HepG2 (cell line): ENCODE measurements around the gene MROH2A. TPM values are rescaled to one million over a fixed set of nuclear protein-coding genes. Genes with fewer than 3 reads are reported as not detected.

Experiments used
- ATAC-seq: fragments of 200-7000 bp; cut with Tn5 transposase; 3 replicates; pipeline ENCODE4 v1.9.1; 2020; ENCODE audit warnings: mild to moderate bottlenecking, moderate library complexity
- BruUV-seq: library from RNA; stranded (reverse); fragments of 400-500 nt; replicated peaks from 2 replicates; lab custom pipeline; 2021; lab: Mats Ljungman, UMichigan
- CTCF ChIA-PET: fragments of 300-600 bp; formaldehyde crosslinking; extraction: SDS; loops from one replicate; lab custom pipeline; 2021; ENCODE audit warnings: low total read pairs, inconsistent platforms, low intra/inter-chr PET ratio; lab: Yijun Ruan, JAX
- POLR2A ChIA-PET: fragments of 350-600 bp; sonication (Branson Sonifier 250); formaldehyde crosslinking; loops from one replicate; lab custom pipeline; 2020; ENCODE audit warnings: antibody characterized with exemption, inconsistent platforms; lab: Yijun Ruan, JAX
- DNase-seq: peaks from one replicate; pipeline ENCODE4 v3.0.0-alpha.2; 2015; ENCODE audit warnings: low spot score
- FAIRE-seq: peaks from 3 replicates; lab custom pipeline; 2011; peaks lifted over from hg19 to GRCh38; lab: Jason Lieb, UNC
- H2AFZ ChIP-seq: one replicate; pipeline ENCODE4 v1.6.1; 2011; ENCODE audit warnings: low read length, inconsistent platforms
- H3K27ac ChIP-seq: fragments of 300-600 bp; 3 replicates; pipeline ENCODE4 v1.8.0; 2011; ENCODE audit warnings: mixed run types, mild to moderate bottlenecking, mixed read lengths, low read length, inconsistent platforms; ENCODE audit not compliant: insufficient read depth; ENCODE audit errors: extremely low read length
- H3K27me3 ChIP-seq, 2 experiments: fragments of 200-600 bp in 1 of 2; 2 replicates in 1 of 2; 3 replicates in 1 of 2; pipeline versions ENCODE4 v1.6.0 to v1.8.0; 2011; ENCODE audit warnings: low read length in 2 of 2, mild to moderate bottlenecking in 2 of 2, moderate library complexity in 2 of 2, inconsistent platforms in 1 of 2; ENCODE audit not compliant: insufficient read depth in 2 of 2, control insufficient read depth in 1 of 2
- H3K36me3 ChIP-seq, 2 experiments: fragments of 200-600 bp in 1 of 2; replicated peaks in 1 of 2; 2 replicates in 1 of 2; 3 replicates in 1 of 2; pipeline versions ENCODE4 v1.5.1 to v1.8.0; 2011; ENCODE audit warnings: low read length in 2 of 2, inconsistent platforms in 1 of 2; ENCODE audit not compliant: insufficient read depth in 2 of 2, control insufficient read depth in 1 of 2
- H3K4me1 ChIP-seq: 2 replicates; pipeline ENCODE4 v1.5.1; 2012; ENCODE audit warnings: low read length, inconsistent platforms; ENCODE audit not compliant: insufficient read depth
- H3K4me2 ChIP-seq: 2 replicates; pipeline ENCODE4 v1.6.0; 2011; ENCODE audit warnings: low read depth, low read length, inconsistent platforms
- H3K4me3 ChIP-seq, 3 experiments: fragments of 200-600 bp in 1 of 3; sonication (generic), shearing (Covaris generic) in 1 of 3; replicated peaks in 1 of 3; 2 replicates each; pipeline ENCODE4 v1.5.1; 2011 to 2016; ENCODE audit warnings: low read length in 3 of 3, inconsistent platforms in 2 of 3, low read depth in 2 of 3, mild to moderate bottlenecking in 2 of 3, control low read depth in 1 of 3, mixed read lengths in 1 of 3; ENCODE audit not compliant: insufficient read depth in 1 of 3
- H3K79me2 ChIP-seq: one replicate; pipeline ENCODE4 v1.6.1; 2011; ENCODE audit warnings: low read length, inconsistent platforms; ENCODE audit not compliant: insufficient read depth
- H3K9ac ChIP-seq: 2 replicates; pipeline ENCODE4 v1.6.0; 2011; ENCODE audit warnings: mild to moderate bottlenecking, low read depth, low read length, inconsistent platforms; ENCODE audit not compliant: insufficient read depth
- H3K9me3 ChIP-seq: 2 replicates; pipeline ENCODE4 v1.5.1; 2012; ENCODE audit warnings: mild to moderate bottlenecking, low read length
- H4K20me1 ChIP-seq: 2 replicates; pipeline ENCODE4 v1.6.0; 2011; ENCODE audit warnings: inconsistent platforms, mild to moderate bottlenecking, low read length, moderate library complexity; ENCODE audit not compliant: insufficient read depth
- DNMT3B ChIP-seq: conservative IDR thresholded peaks from 2 replicates; pipeline ENCODE4 v1.6.1; 2016; ENCODE audit warnings: missing biosample characterization, control low read depth
- SNAPC2 ChIP-seq: sonication (generic); formaldehyde crosslinking; IDR thresholded peaks from 2 replicates; pipeline ENCODE4 v1.8.1; 2022; ENCODE audit warnings: mild to moderate bottlenecking, missing genetic modification reagents
- ZFAT ChIP-seq: sonication (generic); formaldehyde crosslinking; conservative IDR thresholded peaks from 2 replicates; pipeline ENCODE4 v1.8.1; 2023; ENCODE audit warnings: missing genetic modification reagents, inconsistent platforms
- ZFYVE20 ChIP-seq: sonication (generic); formaldehyde crosslinking; IDR thresholded peaks from 2 replicates; pipeline ENCODE4 v1.8.0; 2023; ENCODE audit warnings: low read depth, mild to moderate bottlenecking, moderate library complexity, missing genetic modification reagents, borderline replicate concordance
- ZNF205 ChIP-seq: IDR thresholded peaks from 2 replicates; pipeline ENCODE4 v1.6.1; 2018; ENCODE audit warnings: missing biosample characterization, missing genetic modification reagents
- ZNF44 ChIP-seq: sonication (generic); formaldehyde crosslinking; IDR thresholded peaks from 2 replicates; pipeline ENCODE4 v1.5.1; 2020; ENCODE audit warnings: mild to moderate bottlenecking, missing genetic modification reagents
- ZNF501 ChIP-seq: sonication (generic); formaldehyde crosslinking; IDR thresholded peaks from 2 replicates; pipeline ENCODE4 v1.5.1; 2020; ENCODE audit warnings: mild to moderate bottlenecking, moderate library complexity, missing genetic modification reagents
- ZNF552 ChIP-seq: sonication (generic); formaldehyde crosslinking; IDR thresholded peaks from 2 replicates; pipeline ENCODE4 v1.9.0; 2022; ENCODE audit warnings: missing genetic modification reagents, mild to moderate bottlenecking, borderline replicate concordance
- WGBS: methylation state at CpG from one replicate; pipeline ENCODE4 v1.1.6; 2017; ENCODE audit warnings: low lambda C conversion rate; 5-methylcytosine and 5-hydroxymethylcytosine counted together
- in situ Hi-C: cut with HindIII; loops from 2 replicates; pipeline ENCODE4 v1.10.0; 2017; ENCODE audit warnings: low pct_unique_long_range_greater_than_20kb; ENCODE audit not compliant: extremely low pct_ligation_motif_present
- intact Hi-C: fragments of 100-400 bp; cut with micrococcal nuclease; formaldehyde crosslinking; loops from one replicate; pipeline ENCODE4 v1.10.0; 2022; ENCODE audit not compliant: unreplicated experiment
- polyA plus RNA-seq, 8 experiments: library from polyadenylated mRNA; depleted of rRNA in 3 of 8; stranded (reverse) in 7 of 8; unstranded in 1 of 8; fragments of >200 nt; fragmentation: Illumina TruSeq in 4 of 8; extraction: Trizol in 4 of 8; gene quantifications; 2 replicates each; pipeline versions ENCODE4 v1.2.1 to v1.2.3, GENCODE V29; 2011 to 2016; ENCODE audit warnings: low read depth in 4 of 8, missing spikeins in 1 of 8, mixed read lengths in 1 of 8; ENCODE audit not compliant: insufficient read depth in 1 of 8
- total RNA-seq, 5 experiments: library from RNA; depleted of rRNA; stranded (reverse); fragments of >200 nt; fragmentation: Illumina TruSeq; extraction: Trizol; gene quantifications; 2 replicates each; pipeline ENCODE4 v1.2.3, GENCODE V29; 2016; ENCODE audit warnings: low read depth in 1 of 5
- TF ChIP-seq, protein P1 (sequence below): sonication (generic); formaldehyde crosslinking; IDR thresholded peaks from 2 replicates; pipeline ENCODE4 v1.5.0; 2020; ENCODE audit warnings: mild to moderate bottlenecking, missing genetic modification reagents

MROH2A gene
- total and polyA plus RNA-seq, 2 of the 13 experiments (the other 11 are each of a cell fraction or from before 2014, with no cell fraction given) = 0.03 to 0.04 TPM

DNA sequence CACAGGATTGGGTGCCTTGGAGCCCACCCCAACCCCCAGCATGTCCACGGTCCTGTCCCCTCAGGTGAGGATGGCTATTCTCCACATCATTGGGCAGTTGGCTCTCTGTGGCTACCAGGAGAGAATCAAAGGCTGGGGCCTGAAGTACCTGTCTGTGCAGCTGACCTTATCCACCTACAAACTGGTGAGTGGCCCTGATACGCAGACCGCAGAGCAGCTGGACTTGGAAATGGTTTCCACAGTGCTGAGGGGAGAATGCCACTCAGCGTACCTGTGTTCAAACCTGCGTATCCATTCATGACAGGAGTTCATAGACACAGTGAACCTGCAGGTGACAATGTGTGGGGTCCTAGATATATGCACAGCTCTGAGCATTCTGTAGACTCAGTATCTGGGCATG, 21.6 kb downstream of the MROH2A start:
- ChIA-PET CTCF (no interaction called here), POLR2A (no interaction called here)
- H3K36me3 ChIP-seq = no peaks in the 10 kb centered on the region
- no peaks in the 10 kb centered on the region for H3K4me1 ChIP-seq
- no peak overlapping the region for H3K27ac ChIP-seq
- no peaks in the 10 kb centered on the region for H3K79me2 ChIP-seq
- no peaks in the 10 kb centered on the region for H3K9me3 ChIP-seq
- TF ChIP-seq, protein P1, sequence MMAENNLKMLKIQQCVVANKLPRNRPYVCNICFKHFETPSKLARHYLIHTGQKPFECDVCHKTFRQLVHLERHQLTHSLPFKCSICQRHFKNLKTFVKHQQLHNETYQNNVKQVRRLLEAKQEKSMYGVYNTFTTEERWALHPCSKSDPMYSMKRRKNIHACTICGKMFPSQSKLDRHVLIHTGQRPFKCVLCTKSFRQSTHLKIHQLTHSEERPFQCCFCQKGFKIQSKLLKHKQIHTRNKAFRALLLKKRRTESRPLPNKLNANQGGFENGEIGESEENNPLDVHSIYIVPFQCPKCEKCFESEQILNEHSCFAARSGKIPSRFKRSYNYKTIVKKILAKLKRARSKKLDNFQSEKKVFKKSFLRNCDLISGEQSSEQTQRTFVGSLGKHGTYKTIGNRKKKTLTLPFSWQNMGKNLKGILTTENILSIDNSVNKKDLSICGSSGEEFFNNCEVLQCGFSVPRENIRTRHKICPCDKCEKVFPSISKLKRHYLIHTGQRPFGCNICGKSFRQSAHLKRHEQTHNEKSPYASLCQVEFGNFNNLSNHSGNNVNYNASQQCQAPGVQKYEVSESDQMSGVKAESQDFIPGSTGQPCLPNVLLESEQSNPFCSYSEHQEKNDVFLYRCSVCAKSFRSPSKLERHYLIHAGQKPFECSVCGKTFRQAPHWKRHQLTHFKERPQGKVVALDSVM = no peak
- TF ChIP-seq ZNF205 (CRISPR knock-in tag) (no peak), ZNF552 (CRISPR knock-in tag) (no peak), ZFAT (CRISPR knock-in tag) (no peak)
- H3K4me2 ChIP-seq = no peak overlapping the region
- in situ Hi-C loops (no loop called here), intact Hi-C loops (no loop called here)
- FAIRE-seq = no peak
- H4K20me1 ChIP-seq = no peaks in the 10 kb centered on the region
- no peak overlapping the region for H2AFZ ChIP-seq
- no peak; the same call in 2 of the 3 replicates for ATAC-seq
- no peak overlapping the region for H3K9ac ChIP-seq
- DNase-seq = no peak
- 50% methylated on average over 1 of the region's 5 CpGs for WGBS
- peaks cover 2 to 50% of the 10 kb centered on the region in 2 experiments; a peak in 3 of 5 replicates for H3K27me3 ChIP-seq
- no TSS peak for BruUV-seq
- no peak overlapping the region for H3K4me3 ChIP-seq

DNA sequence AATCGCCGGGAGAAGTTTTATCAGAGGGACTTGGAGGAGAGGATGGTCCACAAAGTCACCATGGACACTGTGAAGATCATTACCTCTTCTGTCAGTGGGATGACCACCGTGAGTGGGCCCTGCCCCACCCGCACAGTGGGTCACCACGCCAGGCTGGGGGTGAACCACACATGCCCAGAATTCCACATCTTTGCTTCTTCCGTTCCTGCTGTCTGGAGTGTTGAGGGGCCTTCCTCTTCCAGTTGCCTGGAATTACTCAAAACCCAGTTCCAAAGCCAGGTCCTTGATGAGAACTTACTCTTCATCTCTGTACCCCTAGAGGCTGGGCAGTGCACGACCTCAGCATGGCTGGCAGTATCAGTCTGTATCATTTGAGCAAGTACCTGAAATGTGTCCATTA, 22.1 kb downstream of the MROH2A start:
- no peaks in the 10 kb centered on the region for H3K4me1 ChIP-seq
- H3K9ac ChIP-seq = no peak overlapping the region
- H3K36me3 ChIP-seq = no peaks in the 10 kb centered on the region
- ChIA-PET CTCF (no interaction called here), POLR2A (no interaction called here)
- no peak for TF ChIP-seq DNMT3B
- TF ChIP-seq ZNF501 = no peak
- no peak for TF ChIP-seq SNAPC2 (CRISPR knock-in tag)
- TF ChIP-seq ZFYVE20 = no peak
- no peak for TF ChIP-seq ZNF44 (CRISPR knock-in tag)
- H3K9me3 ChIP-seq = no peaks in the 10 kb centered on the region
- H3K79me2 ChIP-seq = no peaks in the 10 kb centered on the region
- no TSS peak for BruUV-seq
- peaks cover 2 to 50% of the 10 kb centered on the region in 2 experiments; a peak in 3 of 5 replicates for H3K27me3 ChIP-seq
- no peak for DNase-seq
- H2AFZ ChIP-seq = no peak overlapping the region
- H4K20me1 ChIP-seq = no peaks in the 10 kb centered on the region
- WGBS = 53% methylated on average over 7 of the region's 7 CpGs
- no peak overlapping the region for H3K4me2 ChIP-seq
- in situ Hi-C loops = no loop called here
- no peak for FAIRE-seq
- intact Hi-C loops = no loop called here
- peak; percentile 45 for ATAC-seq
- H3K27ac ChIP-seq = no peak overlapping the region
- H3K4me3 ChIP-seq = no peak overlapping the region
